Measurements from ENCODE around the gene SNRPD2. TPM values are rescaled to one million over a fixed set of nuclear protein-coding genes. Genes with fewer than 3 reads are reported as not detected.
"Not testable (repeated sequence)": the region's sequence is repeated elsewhere in the genome, so short reads cannot be mapped to it uniquely, and the experiment has no call there.

Gene SNRPD2
- total RNA-seq, 1 donor from 2014 or later: 180 TPM

DNA sequence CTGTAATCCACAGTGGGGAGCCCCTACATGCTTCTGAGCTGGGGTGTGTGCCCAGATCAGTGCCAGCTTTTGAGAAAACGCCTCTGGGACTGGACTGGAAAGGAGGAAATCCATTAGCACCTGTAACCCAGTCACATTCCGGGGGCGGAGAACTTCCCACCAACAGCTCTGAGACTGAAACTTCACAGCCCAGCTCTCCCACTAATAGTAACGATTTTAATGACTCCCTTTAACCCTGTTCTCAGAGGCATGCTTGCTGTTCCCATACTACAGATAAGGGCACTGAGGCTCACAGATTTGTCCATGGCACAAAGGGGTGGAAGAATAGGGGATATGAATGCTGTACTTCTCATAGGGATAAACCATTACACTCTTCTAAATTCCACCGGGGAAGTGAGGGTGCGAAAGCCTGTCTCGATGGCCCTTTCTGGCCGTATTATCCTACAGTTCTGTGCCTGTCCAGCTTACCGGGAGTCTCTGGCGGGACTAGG is 38.1 kb upstream of the SNRPD2 start:
- peak overlapping the region; percentile 63 to 83 for H3K4me3 ChIP-seq
- DNase-seq (ENCODE audit: extremely low spot score in 2 of 2): no peak
- peak overlapping the region; percentile 68 for H3K27ac ChIP-seq
- peaks cover 34% of the 10 kb centered on the region for H3K4me1 ChIP-seq
- H3K36me3 ChIP-seq: no peaks in the 10 kb centered on the region
- intact Hi-C loops (cut with DNase I): no loop called here
- H3K9me3 ChIP-seq: no peaks in the 10 kb centered on the region
- TF ChIP-seq, protein P1, sequence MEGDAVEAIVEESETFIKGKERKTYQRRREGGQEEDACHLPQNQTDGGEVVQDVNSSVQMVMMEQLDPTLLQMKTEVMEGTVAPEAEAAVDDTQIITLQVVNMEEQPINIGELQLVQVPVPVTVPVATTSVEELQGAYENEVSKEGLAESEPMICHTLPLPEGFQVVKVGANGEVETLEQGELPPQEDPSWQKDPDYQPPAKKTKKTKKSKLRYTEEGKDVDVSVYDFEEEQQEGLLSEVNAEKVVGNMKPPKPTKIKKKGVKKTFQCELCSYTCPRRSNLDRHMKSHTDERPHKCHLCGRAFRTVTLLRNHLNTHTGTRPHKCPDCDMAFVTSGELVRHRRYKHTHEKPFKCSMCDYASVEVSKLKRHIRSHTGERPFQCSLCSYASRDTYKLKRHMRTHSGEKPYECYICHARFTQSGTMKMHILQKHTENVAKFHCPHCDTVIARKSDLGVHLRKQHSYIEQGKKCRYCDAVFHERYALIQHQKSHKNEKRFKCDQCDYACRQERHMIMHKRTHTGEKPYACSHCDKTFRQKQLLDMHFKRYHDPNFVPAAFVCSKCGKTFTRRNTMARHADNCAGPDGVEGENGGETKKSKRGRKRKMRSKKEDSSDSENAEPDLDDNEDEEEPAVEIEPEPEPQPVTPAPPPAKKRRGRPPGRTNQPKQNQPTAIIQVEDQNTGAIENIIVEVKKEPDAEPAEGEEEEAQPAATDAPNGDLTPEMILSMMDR (IDR thresholded peaks at IDR 0.05): no peak
- no peak for TF ChIP-seq POLR2A (IDR thresholded peaks at IDR 0.05)
- TF ChIP-seq POLR2AphosphoS5 (IDR thresholded peaks at IDR 0.05; ENCODE audit: insufficient read depth in 1 of 2, low read depth in 1 of 2): no peak
- no peaks in the 10 kb centered on the region for H3K27me3 ChIP-seq

DNA sequence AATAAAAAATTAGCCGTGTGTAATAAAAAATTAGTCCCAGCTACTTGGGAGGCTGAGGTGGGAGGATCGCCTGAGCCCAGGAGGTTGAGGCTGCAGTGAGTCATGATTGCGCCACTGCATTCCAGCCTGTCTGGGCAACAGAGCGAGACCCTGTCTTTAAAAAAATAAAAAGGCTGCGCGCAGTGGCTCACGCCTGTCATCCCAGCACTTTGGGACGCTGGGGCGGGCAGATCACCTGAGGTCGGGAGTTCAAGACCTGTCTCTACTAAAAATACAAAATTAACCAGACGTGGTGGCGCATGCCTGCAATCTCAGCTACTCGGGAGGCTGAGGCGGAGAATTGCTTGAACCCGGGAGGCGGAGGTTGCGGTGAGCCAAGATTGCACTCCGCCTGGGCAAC is 36.9 kb upstream of the SNRPD2 start:
- peaks cover 34% of the 10 kb centered on the region for H3K4me1 ChIP-seq

DNA sequence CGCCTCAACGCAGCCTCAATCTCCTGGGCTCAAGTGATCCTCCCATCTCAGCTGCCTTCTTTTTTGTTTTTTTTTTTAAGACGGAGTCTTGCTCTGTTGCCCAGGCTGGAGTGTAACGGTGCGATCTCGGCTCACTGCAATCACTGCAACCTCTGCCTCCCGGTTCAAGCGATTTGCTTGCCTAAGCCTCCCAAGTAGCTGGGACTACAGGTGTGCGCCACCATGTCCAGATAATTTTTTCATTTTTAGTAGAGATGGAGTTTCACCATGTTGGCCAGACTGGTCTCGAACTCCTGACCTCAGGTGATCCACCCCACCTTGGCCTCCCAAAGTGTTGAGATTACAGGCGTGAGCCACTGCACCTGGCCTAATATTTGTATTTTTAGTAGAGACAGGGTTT is 28.3 kb upstream of the SNRPD2 start:
- H3K4me1 ChIP-seq: peaks cover 28% of the 10 kb centered on the region
- intact Hi-C loops (cut with DNase I); H3K36me3 ChIP-seq; DNase-seq (ENCODE audit: extremely low spot score in 2 of 2); H3K4me3 ChIP-seq; H3K27me3 ChIP-seq; H3K9me3 ChIP-seq: not testable (repeated sequence)
- peak overlapping the region; percentile 10 for H3K27ac ChIP-seq

More for the DNA sequence above, 36.9 kb upstream of the SNRPD2 start:
- DNase-seq (ENCODE audit: extremely low spot score in 2 of 2); intact Hi-C loops (cut with DNase I); H3K27ac ChIP-seq; H3K36me3 ChIP-seq; H3K4me3 ChIP-seq; H3K27me3 ChIP-seq; H3K9me3 ChIP-seq: not testable (repeated sequence)

DNA sequence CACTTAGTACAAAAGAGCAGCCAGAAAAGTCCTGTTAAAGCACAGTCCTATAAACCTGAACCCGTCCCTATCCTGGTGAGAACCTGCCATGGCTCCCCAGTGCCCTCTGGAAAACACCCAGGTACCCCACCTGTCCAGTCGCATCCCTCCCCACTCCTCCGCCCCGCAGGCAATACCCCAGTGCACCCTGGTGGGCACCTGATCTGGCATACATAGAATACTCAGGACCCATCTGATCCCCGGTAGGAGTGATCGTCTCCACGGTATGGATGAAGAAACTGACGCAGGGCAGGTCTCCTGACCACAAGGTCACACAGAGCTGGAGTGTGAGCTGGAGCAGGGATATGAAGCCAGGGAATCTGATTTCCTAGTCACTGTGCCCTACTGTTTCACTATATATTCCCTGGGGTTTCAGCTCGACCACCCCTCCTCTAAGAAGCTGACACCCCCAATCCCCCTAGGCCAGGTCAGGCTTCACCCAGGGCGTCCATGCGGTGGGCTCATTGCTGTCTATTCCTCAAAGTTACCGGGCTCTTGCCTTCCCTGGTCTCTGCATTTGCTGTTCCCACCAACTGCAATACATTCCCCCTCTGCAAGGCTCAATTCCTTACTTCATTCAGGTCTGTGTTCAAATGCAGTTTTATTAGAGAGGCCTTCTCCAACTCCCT is 26.4 kb upstream of the SNRPD2 start:
- DNase-seq (ENCODE audit: extremely low spot score in 2 of 2): no peak
- no peak for TF ChIP-seq POLR2A (IDR thresholded peaks at IDR 0.05)
- no peak for TF ChIP-seq POLR2AphosphoS5 (IDR thresholded peaks at IDR 0.05; ENCODE audit: insufficient read depth in 1 of 2, low read depth in 1 of 2)
- TF ChIP-seq, protein P1 (IDR thresholded peaks at IDR 0.05): no peak
- Histone ChIP-seq H3K36me3 (peaks cover 0 to 5% of the 10 kb centered on the region in 2 donors), H3K4me3 (peak overlapping the region; percentile 58 to 65), H3K4me1 (peaks cover 28% of the 10 kb centered on the region), H3K27ac (peak overlapping the region; percentile 90), H3K27me3 (no peaks in the 10 kb centered on the region), H3K9me3 (no peaks in the 10 kb centered on the region)
- intact Hi-C loops (cut with DNase I): no loop called here

DNA sequence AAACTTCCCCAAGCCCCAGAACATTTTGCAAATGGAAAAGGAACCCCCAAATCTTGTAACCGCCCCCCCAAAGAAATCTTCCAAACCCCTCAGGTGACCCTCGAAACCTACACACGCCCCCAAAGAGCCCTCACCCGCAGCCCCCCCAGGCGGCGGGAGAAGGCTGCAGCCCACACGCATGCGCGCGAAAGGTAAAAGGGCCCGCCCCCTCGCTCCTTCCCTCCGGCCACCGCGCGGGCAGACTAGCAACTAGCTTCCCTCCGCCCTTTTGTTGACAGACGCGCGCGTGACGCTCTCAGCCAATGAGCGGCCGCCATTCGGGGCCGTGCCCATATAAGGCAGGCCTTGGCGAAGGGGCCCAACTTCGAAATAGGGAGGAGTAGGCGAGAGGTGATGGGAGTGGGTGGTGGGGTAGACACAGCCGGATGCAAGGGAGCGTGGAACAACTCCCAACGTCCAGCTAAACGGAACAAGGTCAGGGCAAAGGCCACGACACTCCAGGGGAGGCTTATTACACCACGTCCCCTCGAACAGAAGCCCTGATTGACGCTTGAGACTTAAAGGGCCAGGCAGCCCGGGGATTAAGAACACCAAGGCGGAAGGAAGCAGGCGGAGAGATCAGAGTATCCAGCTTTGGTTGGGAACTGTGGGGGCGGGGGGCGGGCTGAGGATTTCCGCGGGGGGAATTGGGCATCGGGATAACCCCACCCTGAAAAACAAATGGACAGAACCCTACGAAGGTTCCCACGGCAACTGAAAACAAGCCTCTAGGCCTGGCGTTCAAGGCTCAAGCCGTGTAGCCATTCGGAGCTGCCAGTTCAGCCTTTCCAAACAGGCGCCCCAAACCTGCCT is 25.6 kb upstream of the SNRPD2 start:
- no peaks in the 10 kb centered on the region for H3K27me3 ChIP-seq
- DNase-seq (ENCODE audit: extremely low spot score in 2 of 2): peak; percentile 100
- peaks cover 0 to 9% of the 10 kb centered on the region in 2 donors for H3K36me3 ChIP-seq
- peak overlapping the region; percentile 90 for H3K27ac ChIP-seq
- intact Hi-C loops (cut with DNase I): no loop called here
- peak overlapping the region; percentile 58 to 65 for H3K4me3 ChIP-seq
- no peaks in the 10 kb centered on the region for H3K9me3 ChIP-seq
- H3K4me1 ChIP-seq: peaks cover 25% of the 10 kb centered on the region
- TF ChIP-seq POLR2A (IDR thresholded peaks at IDR 0.05) (peak in 1 of 2 donors; percentile 14), POLR2AphosphoS5 (IDR thresholded peaks at IDR 0.05; ENCODE audit: insufficient read depth in 1 of 2, low read depth in 1 of 2) (peak; percentile 97 to 98)
- TF ChIP-seq, protein P1 (IDR thresholded peaks at IDR 0.05): peak in 1 of 3 experiments; percentile 13

All from vagina (tissue), 2 donors.